Lower lobe of right lung (tissue), 2 donors: ENCODE results near the gene ZBTB42. TPM values are rescaled to one million over a fixed set of nuclear protein-coding genes. Genes with fewer than 3 reads are reported as not detected.

Experiments used
- ATAC-seq, 2 donors: fragments of 200-7000 bp; cut with Tn5 transposase; one replicate each; pipeline ENCODE4 v1.9.1; 2020 to 2022; ENCODE audit warnings: mild to moderate bottlenecking in 2 of 2, moderate library complexity in 2 of 2
- DNase-seq: peaks from one replicate; pipeline ENCODE4 v3.0.0-alpha.2; 2020
- H3K27ac ChIP-seq: fragments of 200-600 bp; one replicate; pipeline ENCODE4 v1.8.0; 2022
- H3K27me3 ChIP-seq: fragments of 200-600 bp; one replicate; pipeline ENCODE4 v1.8.0; 2022; ENCODE audit warnings: low read depth
- H3K36me3 ChIP-seq: fragments of 200-600 bp; one replicate; pipeline ENCODE4 v1.8.0; 2022; ENCODE audit warnings: mild to moderate bottlenecking
- H3K4me1 ChIP-seq: fragments of 200-600 bp; one replicate; pipeline ENCODE4 v1.8.0; 2022
- H3K4me3 ChIP-seq: fragments of 200-600 bp; one replicate; pipeline ENCODE4 v1.8.0; 2022; ENCODE audit warnings: mild to moderate bottlenecking
- H3K9me3 ChIP-seq: fragments of 200-600 bp; one replicate; pipeline ENCODE4 v1.8.0; 2022
- CTCF ChIP-seq: fragments of 200-600 bp; IDR thresholded peaks from one replicate; pipeline ENCODE4 v1.8.0; 2022; ENCODE audit warnings: antibody characterized with exemption, mild to moderate bottlenecking
- intact Hi-C: fragments of 100-400 bp; cut with DNase I; formaldehyde crosslinking; loops from one replicate; pipeline ENCODE4 v1.11.0; 2022
- total RNA-seq: library from RNA; stranded (reverse); fragmentation: NEBNext Ultra II Directional; extraction: Animal tissue kit (Norgen Biotek cat#: 25700); gene quantifications from one replicate; pipeline ENCODE4 v1.2.1, GENCODE V29; 2021
- donor health status: DM: no; HTN: yes; CAD: no; lungs with severe emphysema.

Gene ZBTB42
- total RNA-seq, 1 donor from 2014 or later: 13.1 TPM

GRCh38 chr14:104789752-104790743, 10.9 kb upstream of the ZBTB42 start:
- Histone ChIP-seq H3K36me3 (peaks cover 53% of the 10 kb centered on the region), H3K27ac (no peak overlapping the region)

GRCh38 chr14:104791425-104791824, 9.5 kb upstream of the ZBTB42 start:
- no peaks in the 10 kb centered on the region for H3K27me3 ChIP-seq
- TF ChIP-seq CTCF: no peak
- H3K4me3 ChIP-seq: no peak overlapping the region
- intact Hi-C loops: no loop called here
- H3K4me1 ChIP-seq: peaks cover 88% of the 10 kb centered on the region
- no peaks in the 10 kb centered on the region for H3K9me3 ChIP-seq
- H3K27ac ChIP-seq: no peak overlapping the region
- ATAC-seq: no peak
- H3K36me3 ChIP-seq: peaks cover 53% of the 10 kb centered on the region
- no peak for DNase-seq

More at GRCh38 chr14:104789752-104790743, 10.9 kb upstream of the ZBTB42 start:
- no peak for DNase-seq
- no peak for ATAC-seq
- Histone ChIP-seq H3K4me3 (no peak overlapping the region), H3K4me1 (peaks cover 96% of the 10 kb centered on the region), H3K27me3 (no peaks in the 10 kb centered on the region), H3K9me3 (no peaks in the 10 kb centered on the region)
- no peak for TF ChIP-seq CTCF
- intact Hi-C loops: no loop called here

- peaks cover 47% of the 10 kb centered on the region for H3K36me3 ChIP-seq
- ATAC-seq (peak; percentile 78), DNase-seq (peak; percentile 89)
- H3K4me3 ChIP-seq: peak overlapping the region; percentile 3
- intact Hi-C loops: no loop called here
- H3K9me3 ChIP-seq: no peaks in the 10 kb centered on the region
- H3K4me1 ChIP-seq: peaks cover 85% of the 10 kb centered on the region
- no peaks in the 10 kb centered on the region for H3K27me3 ChIP-seq
- no peak for TF ChIP-seq CTCF
- peak overlapping the region; percentile 41 for H3K27ac ChIP-seq
These were observed 8.6 kb upstream of the ZBTB42 start for GRCh38 chr14:104792101-104792884.

GRCh38 chr14:104792945-104793702, 7.8 kb upstream of the ZBTB42 start:
- ATAC-seq (no peak), DNase-seq (no peak)
- no peaks in the 10 kb centered on the region for H3K9me3 ChIP-seq
- H3K27me3 ChIP-seq: no peaks in the 10 kb centered on the region
- peak overlapping the region; percentile 70 for H3K27ac ChIP-seq
- H3K36me3 ChIP-seq: peaks cover 41% of the 10 kb centered on the region
- peaks cover 85% of the 10 kb centered on the region for H3K4me1 ChIP-seq
- peak overlapping the region; percentile 71 for H3K4me3 ChIP-seq
- TF ChIP-seq CTCF: no peak
- intact Hi-C loops: no loop called here

- TF ChIP-seq CTCF: no peak
- intact Hi-C loops: no loop called here
- Histone ChIP-seq H3K36me3 (peaks cover 35% of the 10 kb centered on the region), H3K4me1 (peaks cover 81% of the 10 kb centered on the region), H3K4me3 (peak overlapping the region; percentile 71), H3K27me3 (no peaks in the 10 kb centered on the region), H3K9me3 (no peaks in the 10 kb centered on the region), H3K27ac (peak overlapping the region; percentile 70)
- no peak for DNase-seq
- no peak for ATAC-seq
These were observed 7.3 kb upstream of the ZBTB42 start for GRCh38 chr14:104793703-104793959.
